GM23338 (cell line): ENCODE data around the gene MFN1. TPM values are rescaled to one million over a fixed set of nuclear protein-coding genes. Genes with fewer than 3 reads are reported as not detected.

Experiments used
- ATAC-seq: fragments of 200-7000 bp; cut with Tn5 transposase; 3 replicates; pipeline ENCODE4 v1.9.1; 2020
- DNase-seq: peaks from one replicate; pipeline ENCODE4 v3.0.0-alpha.2; 2015; ENCODE audit warnings: low spot score
- H2AFZ ChIP-seq: fragments of 200-600 bp; sonication (generic); 2 replicates; pipeline ENCODE4 v1.8.0; 2016; ENCODE audit warnings: antibody characterized with exemption, mild to moderate bottlenecking, moderate library complexity
- H3F3A ChIP-seq: fragments of 200-600 bp; sonication (generic); replicated peaks from 2 replicates; pipeline ENCODE4 v1.8.0; 2017; ENCODE audit warnings: antibody characterized with exemption, mixed run types, low read depth
- H3K27ac ChIP-seq: fragments of 200-600 bp; sonication (generic); 2 replicates; pipeline ENCODE4 v1.6.1; 2016; ENCODE audit warnings: low read depth
- H3K27me3 ChIP-seq: fragments of 200-600 bp; sonication (generic); 2 replicates; pipeline ENCODE4 v1.8.0; 2016; ENCODE audit warnings: mild to moderate bottlenecking, mixed run types, moderate library complexity; ENCODE audit not compliant: insufficient read depth
- H3K36me3 ChIP-seq: fragments of 200-600 bp; sonication (generic); 2 replicates; pipeline ENCODE4 v1.8.0; 2016; ENCODE audit warnings: mild to moderate bottlenecking; ENCODE audit not compliant: insufficient read depth
- H3K4me1 ChIP-seq: fragments of 200-600 bp; sonication (generic); 2 replicates; pipeline ENCODE4 v1.8.0; 2016; ENCODE audit warnings: mild to moderate bottlenecking, moderate library complexity; ENCODE audit not compliant: insufficient read depth
- H3K4me2 ChIP-seq: fragments of 200-600 bp; sonication (generic); 2 replicates; pipeline ENCODE4 v1.7.1; 2017; ENCODE audit warnings: mixed run types
- H3K4me3 ChIP-seq: fragments of 200-600 bp; sonication (generic); 2 replicates; pipeline ENCODE4 v1.6.1; 2016; ENCODE audit warnings: mixed run types
- H3K79me2 ChIP-seq: fragments of 200-600 bp; sonication (generic); replicated peaks from 2 replicates; pipeline ENCODE4 v1.8.0; 2017; ENCODE audit warnings: mild to moderate bottlenecking; ENCODE audit not compliant: insufficient read depth
- H3K9me2 ChIP-seq: fragments of 200-600 bp; sonication (generic); 2 replicates; pipeline ENCODE4 v1.8.0; 2017; ENCODE audit not compliant: insufficient read depth
- H4K20me1 ChIP-seq: fragments of 200-600 bp; sonication (generic); replicated peaks from 2 replicates; pipeline ENCODE4 v1.8.0; 2017; ENCODE audit warnings: mild to moderate bottlenecking; ENCODE audit not compliant: insufficient read depth
- H3K27ac Mint-ChIP-seq: 2 replicates; pipeline ENCODE4 v1.8.0; 2020; ENCODE audit warnings: inconsistent platforms, mild to moderate bottlenecking, moderate library complexity, mixed read lengths
- H3K27me3 Mint-ChIP-seq: 3 replicates; pipeline ENCODE4 v1.8.0; 2022; ENCODE audit warnings: low read depth, mild to moderate bottlenecking, moderate library complexity, mixed read lengths, inconsistent platforms; ENCODE audit not compliant: insufficient read depth, poor library complexity
- H3K36me3 Mint-ChIP-seq: 3 replicates; pipeline ENCODE4 v1.8.0; 2021; ENCODE audit warnings: low read depth, mild to moderate bottlenecking, inconsistent platforms, moderate library complexity, mixed read lengths
- H3K4me1 Mint-ChIP-seq: 3 replicates; pipeline ENCODE4 v1.8.0; 2020; ENCODE audit warnings: mild to moderate bottlenecking, inconsistent platforms, mixed read lengths
- H3K4me3 Mint-ChIP-seq: 3 replicates; pipeline ENCODE4 v1.8.0; 2021; ENCODE audit warnings: moderate library complexity, mild to moderate bottlenecking, inconsistent platforms, mixed read lengths
- H3K9me3 Mint-ChIP-seq: 3 replicates; pipeline ENCODE4 v1.8.0; 2020; ENCODE audit warnings: moderate library complexity, mild to moderate bottlenecking, inconsistent platforms, mixed read lengths
- CREB1 ChIP-seq: fragments of 250-450 bp; sonication (Bioruptor Pico); IDR thresholded peaks from 2 replicates; pipeline ENCODE4 v1.5.0; 2020; ENCODE audit warnings: low read depth, mild to moderate bottlenecking, moderate library complexity
- EZH2 ChIP-seq: fragments of 200-600 bp; sonication (generic); IDR thresholded peaks from one replicate; pipeline ENCODE4 v1.8.0; 2017; ENCODE audit warnings: antibody characterized with exemption, mild to moderate bottlenecking, low read depth; ENCODE audit not compliant: unreplicated experiment
- EZH2phosphoT487 ChIP-seq: fragments of 200-600 bp; sonication (generic); IDR thresholded peaks from one replicate; pipeline ENCODE4 v1.8.1; 2018; ENCODE audit warnings: antibody characterized with exemption; ENCODE audit not compliant: unreplicated experiment
- JUNB ChIP-seq: IDR thresholded peaks from one replicate; pipeline ENCODE4 v1.6.1; 2016; ENCODE audit warnings: antibody characterized with exemption; ENCODE audit not compliant: unreplicated experiment
- NANOG ChIP-seq: IDR thresholded peaks from 2 replicates; pipeline ENCODE4 v1.6.1; 2016; ENCODE audit warnings: antibody characterized with exemption, borderline replicate concordance
- POLR2AphosphoS5 ChIP-seq: IDR thresholded peaks from 2 replicates; pipeline ENCODE4 v1.6.1; 2016; ENCODE audit warnings: antibody characterized with exemption, low read depth
- STAT1 ChIP-seq: IDR thresholded peaks from one replicate; pipeline ENCODE4 v1.6.1; 2016; ENCODE audit warnings: antibody characterized with exemption; ENCODE audit not compliant: unreplicated experiment
- ZNF114 ChIP-seq: fragments of 250-450 bp; sonication (Bioruptor Pico); IDR thresholded peaks from 2 replicates; pipeline ENCODE4 v1.5.0; 2020; ENCODE audit warnings: mild to moderate bottlenecking, moderate library complexity
- ZNF331 ChIP-seq: fragments of 250-450 bp; sonication (Bioruptor Pico); IDR thresholded peaks from 2 replicates; pipeline ENCODE4 v1.5.0; 2020; ENCODE audit warnings: low read depth, mild to moderate bottlenecking, moderate library complexity
- polyA plus RNA-seq: library from polyadenylated mRNA; unstranded; fragments of >200 nt; fragmentation: Nextera tagmentation; extraction: Ambion mirVana; gene quantifications from 2 replicates; pipeline ENCODE4 v1.2.1, GENCODE V29; 2016
- total RNA-seq: library from RNA; depleted of rRNA; stranded (reverse); fragments of >200 nt; shearing (Covaris generic); gene quantifications from 2 replicates; pipeline ENCODE4 v1.2.3, GENCODE V29; 2014
- TF ChIP-seq, protein P1 (sequence below): IDR thresholded peaks from one replicate; pipeline ENCODE4 v1.6.1; 2018; ENCODE audit warnings: antibody characterized with exemption; ENCODE audit not compliant: unreplicated experiment
- TF ChIP-seq, protein P2 (sequence below), 2 experiments: fragments of 200-600 bp in 1 of 2; sonication (generic) in 1 of 2; conservative IDR thresholded peaks; 2 replicates each; pipeline versions ENCODE4 v1.5.1 to v1.6.1; 2016 to 2017; ENCODE audit warnings: antibody characterized with exemption in 2 of 2, low read depth in 2 of 2, mild to moderate bottlenecking in 2 of 2, moderate library complexity in 1 of 2
- TF ChIP-seq, protein P3 (sequence below): IDR thresholded peaks from 2 replicates; pipeline ENCODE4 v1.6.1; 2016; ENCODE audit warnings: antibody characterized with exemption

The MFN1 gene
- total and polyA plus RNA-seq, 2 experiments from 2014 or later: 16.1 to 36.2 TPM

DNA sequence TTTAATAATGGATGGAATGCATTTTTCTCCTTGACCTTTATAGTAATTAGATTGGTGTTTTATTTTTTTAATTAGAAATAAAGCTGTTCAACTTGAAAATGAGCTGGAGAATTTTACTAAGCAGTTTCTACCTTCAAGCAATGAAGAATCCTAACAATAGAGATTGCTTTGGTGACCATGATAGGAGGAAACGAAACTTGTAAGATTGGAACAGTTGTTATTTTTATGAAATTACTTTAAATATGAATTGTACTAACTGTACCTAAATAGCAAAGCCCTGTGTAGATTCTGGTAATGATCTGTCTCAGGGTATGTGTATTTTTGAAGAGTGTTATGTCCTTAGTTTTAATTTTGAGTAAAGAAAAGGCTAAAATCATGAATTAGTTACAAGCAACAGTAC lies 44.4 kb downstream of the MFN1 start:
- H2AFZ ChIP-seq: no peak overlapping the region
- no peaks in the 10 kb centered on the region for H3K9me2 ChIP-seq
- TF ChIP-seq, protein P1, sequence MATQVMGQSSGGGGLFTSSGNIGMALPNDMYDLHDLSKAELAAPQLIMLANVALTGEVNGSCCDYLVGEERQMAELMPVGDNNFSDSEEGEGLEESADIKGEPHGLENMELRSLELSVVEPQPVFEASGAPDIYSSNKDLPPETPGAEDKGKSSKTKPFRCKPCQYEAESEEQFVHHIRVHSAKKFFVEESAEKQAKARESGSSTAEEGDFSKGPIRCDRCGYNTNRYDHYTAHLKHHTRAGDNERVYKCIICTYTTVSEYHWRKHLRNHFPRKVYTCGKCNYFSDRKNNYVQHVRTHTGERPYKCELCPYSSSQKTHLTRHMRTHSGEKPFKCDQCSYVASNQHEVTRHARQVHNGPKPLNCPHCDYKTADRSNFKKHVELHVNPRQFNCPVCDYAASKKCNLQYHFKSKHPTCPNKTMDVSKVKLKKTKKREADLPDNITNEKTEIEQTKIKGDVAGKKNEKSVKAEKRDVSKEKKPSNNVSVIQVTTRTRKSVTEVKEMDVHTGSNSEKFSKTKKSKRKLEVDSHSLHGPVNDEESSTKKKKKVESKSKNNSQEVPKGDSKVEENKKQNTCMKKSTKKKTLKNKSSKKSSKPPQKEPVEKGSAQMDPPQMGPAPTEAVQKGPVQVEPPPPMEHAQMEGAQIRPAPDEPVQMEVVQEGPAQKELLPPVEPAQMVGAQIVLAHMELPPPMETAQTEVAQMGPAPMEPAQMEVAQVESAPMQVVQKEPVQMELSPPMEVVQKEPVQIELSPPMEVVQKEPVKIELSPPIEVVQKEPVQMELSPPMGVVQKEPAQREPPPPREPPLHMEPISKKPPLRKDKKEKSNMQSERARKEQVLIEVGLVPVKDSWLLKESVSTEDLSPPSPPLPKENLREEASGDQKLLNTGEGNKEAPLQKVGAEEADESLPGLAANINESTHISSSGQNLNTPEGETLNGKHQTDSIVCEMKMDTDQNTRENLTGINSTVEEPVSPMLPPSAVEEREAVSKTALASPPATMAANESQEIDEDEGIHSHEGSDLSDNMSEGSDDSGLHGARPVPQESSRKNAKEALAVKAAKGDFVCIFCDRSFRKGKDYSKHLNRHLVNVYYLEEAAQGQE: no peak
- peaks cover 20% of the 10 kb centered on the region; the same call in 1 of the 2 replicates for H3K36me3 ChIP-seq
- H4K20me1 ChIP-seq: no peaks in the 10 kb centered on the region
- Mint-ChIP-seq H3K9me3 (no peaks in the 10 kb centered on the region), H3K27me3 (peaks cover 2% of the 10 kb centered on the region), H3K27ac (no peak overlapping the region), H3K4me1 (no peaks in the 10 kb centered on the region), H3K4me3 (no peak overlapping the region), H3K36me3 (peaks cover 18% of the 10 kb centered on the region; the same call in 2 of the 3 replicates)
- no peaks in the 10 kb centered on the region for H3K79me2 ChIP-seq
- H3K4me1 ChIP-seq: no peaks in the 10 kb centered on the region
- no peak for ATAC-seq
- no peak overlapping the region for H3K4me2 ChIP-seq
- H3K27me3 ChIP-seq: no peaks in the 10 kb centered on the region
- no peaks in the 10 kb centered on the region for H3F3A ChIP-seq
- no peak for DNase-seq
- no peak overlapping the region for H3K27ac ChIP-seq
- no peak overlapping the region for H3K4me3 ChIP-seq

DNA sequence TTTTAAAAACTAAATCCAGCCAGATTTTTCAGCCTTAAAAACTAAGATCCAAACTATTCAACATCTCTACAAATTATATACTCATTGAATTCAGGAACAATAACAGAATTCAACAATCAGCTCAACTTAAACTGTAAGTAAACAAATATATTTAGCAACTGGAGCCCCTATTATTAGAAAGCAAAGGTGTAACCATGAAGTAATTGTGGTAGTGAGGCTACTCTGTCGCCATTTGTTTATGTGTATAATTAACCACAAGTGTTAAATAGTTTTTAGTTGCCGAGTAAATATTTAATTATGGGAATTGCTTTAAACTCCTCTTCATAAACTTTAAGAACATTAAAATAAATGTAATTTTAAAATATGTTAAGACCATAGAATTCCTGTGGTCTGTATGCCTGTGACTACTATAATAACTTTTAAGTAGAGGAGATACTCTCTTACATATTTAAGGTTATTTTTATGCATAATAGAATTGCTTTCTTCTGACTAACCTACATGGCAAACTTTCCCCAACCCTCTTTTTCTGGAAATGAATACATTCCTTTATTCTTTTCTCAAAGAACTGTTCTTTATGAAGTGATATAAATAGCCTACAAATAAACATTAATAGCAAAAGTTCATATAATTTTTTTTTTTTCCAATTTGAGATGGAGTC lies 51.2 kb downstream of the MFN1 start:
- H3K9me3 Mint-ChIP-seq: no peaks in the 10 kb centered on the region
- H3K4me3 Mint-ChIP-seq: no peak overlapping the region
- H3K27ac Mint-ChIP-seq: no peak overlapping the region
- H3K36me3 Mint-ChIP-seq: peaks cover 5% of the 10 kb centered on the region; the same call in 2 of the 3 replicates
- no peak for ATAC-seq
- no peaks in the 10 kb centered on the region for H4K20me1 ChIP-seq
- peaks cover 28% of the 10 kb centered on the region for H3K4me1 Mint-ChIP-seq
- H3K27me3 ChIP-seq: no peaks in the 10 kb centered on the region
- peaks cover 2% of the 10 kb centered on the region for H3K27me3 Mint-ChIP-seq
- no peak overlapping the region for H3K4me3 ChIP-seq
- H3K27ac ChIP-seq: no peak overlapping the region
- H3K4me2 ChIP-seq: no peak overlapping the region
- no peak for DNase-seq
- no peaks in the 10 kb centered on the region for H3F3A ChIP-seq
- H3K9me2 ChIP-seq: no peaks in the 10 kb centered on the region
- no peaks in the 10 kb centered on the region for H3K36me3 ChIP-seq
- H3K79me2 ChIP-seq: no peaks in the 10 kb centered on the region
- H2AFZ ChIP-seq: no peak overlapping the region
- peaks cover 25% of the 10 kb centered on the region for H3K4me1 ChIP-seq
- TF ChIP-seq STAT1 (no peak), JUNB (no peak), POLR2AphosphoS5 (no peak), EZH2phosphoT487 (no peak), EZH2 (no peak), ZNF331 (CRISPR knock-in tag) (no peak), CREB1 (CRISPR knock-in tag) (no peak), NANOG (no peak), ZNF114 (CRISPR knock-in tag) (no peak)
- TF ChIP-seq, protein P2, sequence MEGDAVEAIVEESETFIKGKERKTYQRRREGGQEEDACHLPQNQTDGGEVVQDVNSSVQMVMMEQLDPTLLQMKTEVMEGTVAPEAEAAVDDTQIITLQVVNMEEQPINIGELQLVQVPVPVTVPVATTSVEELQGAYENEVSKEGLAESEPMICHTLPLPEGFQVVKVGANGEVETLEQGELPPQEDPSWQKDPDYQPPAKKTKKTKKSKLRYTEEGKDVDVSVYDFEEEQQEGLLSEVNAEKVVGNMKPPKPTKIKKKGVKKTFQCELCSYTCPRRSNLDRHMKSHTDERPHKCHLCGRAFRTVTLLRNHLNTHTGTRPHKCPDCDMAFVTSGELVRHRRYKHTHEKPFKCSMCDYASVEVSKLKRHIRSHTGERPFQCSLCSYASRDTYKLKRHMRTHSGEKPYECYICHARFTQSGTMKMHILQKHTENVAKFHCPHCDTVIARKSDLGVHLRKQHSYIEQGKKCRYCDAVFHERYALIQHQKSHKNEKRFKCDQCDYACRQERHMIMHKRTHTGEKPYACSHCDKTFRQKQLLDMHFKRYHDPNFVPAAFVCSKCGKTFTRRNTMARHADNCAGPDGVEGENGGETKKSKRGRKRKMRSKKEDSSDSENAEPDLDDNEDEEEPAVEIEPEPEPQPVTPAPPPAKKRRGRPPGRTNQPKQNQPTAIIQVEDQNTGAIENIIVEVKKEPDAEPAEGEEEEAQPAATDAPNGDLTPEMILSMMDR (conservative IDR thresholded peaks at IDR 0.05; ENCODE audit: low read depth in 2 of 2): no peak
- TF ChIP-seq, protein P1: no peak
- TF ChIP-seq, protein P3, sequence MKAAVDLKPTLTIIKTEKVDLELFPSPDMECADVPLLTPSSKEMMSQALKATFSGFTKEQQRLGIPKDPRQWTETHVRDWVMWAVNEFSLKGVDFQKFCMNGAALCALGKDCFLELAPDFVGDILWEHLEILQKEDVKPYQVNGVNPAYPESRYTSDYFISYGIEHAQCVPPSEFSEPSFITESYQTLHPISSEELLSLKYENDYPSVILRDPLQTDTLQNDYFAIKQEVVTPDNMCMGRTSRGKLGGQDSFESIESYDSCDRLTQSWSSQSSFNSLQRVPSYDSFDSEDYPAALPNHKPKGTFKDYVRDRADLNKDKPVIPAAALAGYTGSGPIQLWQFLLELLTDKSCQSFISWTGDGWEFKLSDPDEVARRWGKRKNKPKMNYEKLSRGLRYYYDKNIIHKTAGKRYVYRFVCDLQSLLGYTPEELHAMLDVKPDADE: no peak
